DOHH2 (cell line): ENCODE data around the gene RNGTT.

Experiments
- CTCF ChIP-seq: fragments of 200-600 bp; sonication (generic); IDR thresholded peaks from one replicate; pipeline ENCODE4 v1.5.1; 2014; ENCODE audit warnings: antibody characterized with exemption, mild to moderate bottlenecking, low read depth, low read length; ENCODE audit not compliant: poor library complexity, severe bottlenecking
- EZH2phosphoT487 ChIP-seq: fragments of 200-600 bp; sonication (generic); IDR thresholded peaks from 2 replicates; pipeline ENCODE4 v1.6.1; 2017; ENCODE audit warnings: borderline replicate concordance, mild to moderate bottlenecking, antibody characterized with exemption, low read length, moderate library complexity, mixed read lengths

GRCh38 chr6:88840796-88841539 is 122.5 kb downstream of the RNGTT start:
- TF ChIP-seq CTCF (no peak), EZH2phosphoT487 (no peak)
